Testis (tissue), 3 donors: ENCODE data around the gene TUBG1. TPM values are rescaled to one million over a fixed set of nuclear protein-coding genes. Genes with fewer than 3 reads are reported as not detected.
A peak's percentile ranks its signal among the peaks of the same experiment; 100 is the strongest.

Experiments
- DNase-seq: peaks from one replicate; pipeline ENCODE4 v3.0.0-alpha.2; 2019
- H3K27ac ChIP-seq, 2 donors: fragments of 200-600 bp; sonication (generic); one replicate each; pipeline ENCODE4 v1.5.1; 2019
- H3K27me3 ChIP-seq: fragments of 200-600 bp; sonication (generic); one replicate; pipeline ENCODE4 v1.5.1; 2019
- H3K36me3 ChIP-seq: fragments of 200-600 bp; sonication (generic); one replicate; pipeline ENCODE4 v1.5.1; 2017; ENCODE audit warnings: low read depth; ENCODE audit errors: missing control alignments
- H3K4me1 ChIP-seq: fragments of 200-600 bp; sonication (generic); one replicate; pipeline ENCODE4 v1.5.1; 2019
- H3K4me3 ChIP-seq, 2 donors: fragments of 200-600 bp; sonication (generic); one replicate each; pipeline ENCODE4 v1.5.1; 2017 to 2019
- H3K9me3 ChIP-seq: fragments of 200-600 bp; sonication (generic); one replicate; pipeline ENCODE4 v1.5.1; 2017
- CTCF ChIP-seq, 3 experiments: fragments of 450-650 bp in 2 of 3; fragments of 200-600 bp in 1 of 3; sonication (generic) in 1 of 3; IDR thresholded peaks; one replicate each; pipeline ENCODE4 v1.5.1; 2016 to 2019; ENCODE audit warnings: antibody characterized with exemption in 3 of 3, mild to moderate bottlenecking in 2 of 3, moderate library complexity in 1 of 3
- POLR2A ChIP-seq: fragments of 450-650 bp; IDR thresholded peaks from one replicate; pipeline ENCODE4 v1.6.1; 2017; ENCODE audit warnings: antibody characterized with exemption, mild to moderate bottlenecking, moderate library complexity
- whole genome bisulfite sequencing, 2 donors: methylation state at CpG; one replicate each; pipeline ENCODE4 v1.1.5; 2018; 5-methylcytosine and 5-hydroxymethylcytosine counted together
- intact Hi-C: fragments of 100-400 bp; cut with DNase I; formaldehyde crosslinking; loops from one replicate; pipeline ENCODE4 v1.15.1; 2023; ENCODE audit warnings: low total_unique reads
- polyA plus RNA-seq: library from polyadenylated mRNA; stranded (reverse); fragments of 350-450 nt; fragmentation: Illumina TruSeq; extraction: RNeasy Lipid Tissue Mini Kit (QIAGEN cat#74804); gene quantifications from one replicate; pipeline ENCODE4 v1.2.3, GENCODE V29; 2014; ENCODE audit warnings: low read depth, low replicate concordance; ENCODE audit not compliant: insufficient read depth
- total RNA-seq, 2 donors: library from RNA; depleted of rRNA; stranded (reverse); fragments of >200 nt; gene quantifications; one replicate each; pipeline ENCODE4 v1.2.3, GENCODE V29; 2016

Gene TUBG1
- total and polyA plus RNA-seq, 3 donors from 2014 or later: 209 to 411 (median 265) TPM

GRCh38 chr17:42565523-42566214 is 43.8 kb upstream of the TUBG1 start:
- Histone ChIP-seq H3K27ac (peak overlapping the region in 1 of 2 donors; percentile 82), H3K36me3 (no peaks in the 10 kb centered on the region), H3K27me3 (no peaks in the 10 kb centered on the region), H3K4me1 (peaks cover 31% of the 10 kb centered on the region), H3K9me3 (no peaks in the 10 kb centered on the region), H3K4me3 (no peak overlapping the region)
- no peak for DNase-seq
- intact Hi-C loops: no loop called here
- TF ChIP-seq CTCF (IDR thresholded peaks at IDR 0.05): no peak
- no peak for TF ChIP-seq POLR2A
- WGBS, 2 donors: 90 to 93% methylated on average over 8 to 16 of the region's 16 CpGs

GRCh38 chr17:42566215-42566882 is 43.1 kb upstream of the TUBG1 start:
- Histone ChIP-seq H3K9me3 (no peaks in the 10 kb centered on the region), H3K36me3 (no peaks in the 10 kb centered on the region), H3K27ac (peak overlapping the region; percentile 82 to 88), H3K4me1 (peaks cover 31% of the 10 kb centered on the region), H3K27me3 (no peaks in the 10 kb centered on the region), H3K4me3 (peak overlapping the region; percentile 91 to 94)
- 16 to 18% methylated on average over 21 to 28 of the region's 28 CpGs for WGBS, 2 donors
- no peak for DNase-seq
- TF ChIP-seq POLR2A (no peak), CTCF (IDR thresholded peaks at IDR 0.05) (no peak)
- intact Hi-C loops: no loop called here

GRCh38 chr17:42566883-42567573 is 42.5 kb upstream of the TUBG1 start, which contains the start of gene MLX:
TSS of gene MLX (plus strand) at chr17:42567100. CDS start at chr17:42567125, 25 bp downstream.
- intact Hi-C loops: no loop called here
- Histone ChIP-seq H3K9me3 (no peaks in the 10 kb centered on the region), H3K4me3 (peak within 1 kb of the TSS; percentile 91 to 94), H3K36me3 (no peaks in the 10 kb centered on the region), H3K27ac (peak within 1 kb of the TSS; percentile 82 to 88), H3K27me3 (no peaks in the 10 kb centered on the region), H3K4me1 (peaks cover 31% of the 10 kb centered on the region)
- 0% methylated on average over 7 to 66 of the region's 72 CpGs for WGBS, 2 donors
- TF ChIP-seq POLR2A: no peak
- no peak for TF ChIP-seq CTCF (IDR thresholded peaks at IDR 0.05)
- peak; percentile 92 for DNase-seq

GRCh38 chr17:42568341-42569111 is 41.0 kb upstream of the TUBG1 start:
- WGBS, 2 donors: 70 to 78% methylated on average over 11 to 14 of the region's 14 CpGs
- peak overlapping the region in 1 of 2 donors; percentile 94 for H3K4me3 ChIP-seq
- no peak for DNase-seq
- no peaks in the 10 kb centered on the region for H3K36me3 ChIP-seq
- H3K27ac ChIP-seq: no peak overlapping the region
- intact Hi-C loops: no loop called here
- no peaks in the 10 kb centered on the region for H3K27me3 ChIP-seq
- TF ChIP-seq CTCF (IDR thresholded peaks at IDR 0.05) (no peak), POLR2A (no peak)
- no peaks in the 10 kb centered on the region for H3K9me3 ChIP-seq
- H3K4me1 ChIP-seq: peaks cover 21% of the 10 kb centered on the region
